NCI-H748 (cell line): ENCODE data around the gene DYSF.

Source experiments
- DNase-seq: peaks from one replicate; lab custom pipeline; 2025; ENCODE audit not compliant: unreplicated experiment; lab: John Stamatoyannopoulos, UW

DYSF gene

GRCh38 chr2:71686781-71687180, 233.4 kb downstream of the DYSF start:
- DNase-seq: no peak

- DNase-seq: no peak
These were observed 234.1 kb downstream of the DYSF start for GRCh38 chr2:71687412-71687811.

GRCh38 chr2:71688530-71688929, 235.2 kb downstream of the DYSF start:
- DNase-seq: no peak

- no peak for DNase-seq
These were observed 236.0 kb downstream of the DYSF start for GRCh38 chr2:71689393-71689792.

GRCh38 chr2:71689968-71690834, 236.8 kb downstream of the DYSF start:
- no peak for DNase-seq

GRCh38 chr2:71690876-71691475, 237.6 kb downstream of the DYSF start:
- DNase-seq: no peak

GRCh38 chr2:71691747-71692441, 238.5 kb downstream of the DYSF start:
- DNase-seq: peak; percentile 0

- DNase-seq: no peak
These were observed 239.4 kb downstream of the DYSF start for GRCh38 chr2:71692621-71693277.

- no peak for DNase-seq
These were observed 240.2 kb downstream of the DYSF start for GRCh38 chr2:71693286-71694270.

GRCh38 chr2:71694501-71695234, 241.3 kb downstream of the DYSF start:
- no peak for DNase-seq

GRCh38 chr2:71695235-71696120, 242.1 kb downstream of the DYSF start:
- peak; percentile 1 for DNase-seq

GRCh38 chr2:71696381-71696780, 243.0 kb downstream of the DYSF start:
- DNase-seq: no peak

GRCh38 chr2:71697106-71698004, 244.0 kb downstream of the DYSF start:
- DNase-seq: peak; percentile 0

- DNase-seq: no peak
These were observed 246.1 kb downstream of the DYSF start for GRCh38 chr2:71699428-71699827.

GRCh38 chr2:71700041-71700657, 246.8 kb downstream of the DYSF start:
- DNase-seq: no peak

GRCh38 chr2:71700658-71701397, 247.5 kb downstream of the DYSF start:
- DNase-seq: no peak
